ENCODE measurements around the gene BCDIN3D. TPM values are rescaled to one million over a fixed set of nuclear protein-coding genes. Genes with fewer than 3 reads are reported as not detected.
"Not testable (repeated sequence)": the region's sequence is repeated elsewhere in the genome, so short reads cannot be mapped to it uniquely, and the experiment has no call there.

BCDIN3D gene
- total RNA-seq, 2 donors from 2014 or later: 2.5 to 4.0 TPM

DNA sequence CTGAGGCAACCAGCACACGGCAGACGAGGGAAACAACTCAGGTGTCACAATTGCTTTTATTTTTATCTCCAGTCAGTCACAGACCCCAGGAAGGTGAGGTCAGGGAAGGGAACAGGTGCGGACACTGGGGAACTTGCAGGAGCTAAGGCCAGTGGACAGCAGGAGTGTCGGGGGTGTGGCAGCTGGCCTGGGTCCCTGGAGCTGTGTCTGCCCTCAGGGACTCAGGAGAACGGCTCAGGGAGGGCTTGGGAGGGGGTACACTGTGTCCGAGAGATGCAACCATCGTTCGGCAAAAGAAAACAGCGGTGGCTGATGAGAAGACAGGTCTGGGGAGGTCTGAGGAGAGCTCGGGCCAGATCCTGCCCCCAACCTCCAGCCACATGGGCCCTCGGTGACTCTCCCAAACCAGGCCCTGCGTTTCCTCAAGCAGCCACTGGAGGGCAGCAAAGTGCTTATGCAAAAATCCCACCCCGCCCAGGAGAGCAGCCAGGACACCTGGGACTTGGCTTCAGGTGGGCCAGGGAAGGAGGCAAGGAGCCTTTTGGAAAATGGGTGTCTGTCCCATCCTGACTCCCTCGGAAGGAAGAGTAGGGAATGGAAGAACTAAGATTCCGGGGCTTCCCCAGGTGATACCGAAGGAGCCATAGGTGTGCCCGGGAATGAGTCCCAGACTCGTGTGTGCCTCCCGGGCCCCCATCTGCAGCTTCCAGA lies 24.1 kb upstream of the BCDIN3D start:
- peak; percentile 91 for DNase-seq (ENCODE audit: low spot score)
- intact Hi-C loops (cut with DNase I): loop anchor here in 1 of 2 donors (10.0 kb wide), 1 partner anchor 188 kb away; the partner anchor contains the start of gene ASIC1

DNA sequence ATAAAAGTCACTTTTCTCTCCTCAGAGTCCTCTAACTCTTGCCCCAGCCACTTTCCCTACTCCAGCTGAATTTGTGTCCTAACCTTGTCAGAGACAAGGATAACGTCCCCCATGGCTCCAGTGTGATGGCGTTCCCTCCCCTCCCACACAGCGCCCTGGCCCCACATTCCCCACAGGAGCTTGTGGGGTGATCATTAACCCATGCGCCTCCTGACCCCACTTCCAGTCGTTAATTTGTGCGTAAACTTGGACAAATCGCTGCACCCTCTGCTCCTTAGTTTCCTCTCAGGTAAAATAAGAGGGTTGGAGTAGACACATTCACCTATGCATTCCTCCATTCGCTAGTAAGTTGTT lies 22.9 kb upstream of the BCDIN3D start:
- intact Hi-C loops (cut with DNase I): loop anchor here in 1 of 2 donors (10.0 kb wide), 1 partner anchor 189 kb away; the partner anchor contains the start of gene ASIC1
- no peak for DNase-seq (ENCODE audit: low spot score)

DNA sequence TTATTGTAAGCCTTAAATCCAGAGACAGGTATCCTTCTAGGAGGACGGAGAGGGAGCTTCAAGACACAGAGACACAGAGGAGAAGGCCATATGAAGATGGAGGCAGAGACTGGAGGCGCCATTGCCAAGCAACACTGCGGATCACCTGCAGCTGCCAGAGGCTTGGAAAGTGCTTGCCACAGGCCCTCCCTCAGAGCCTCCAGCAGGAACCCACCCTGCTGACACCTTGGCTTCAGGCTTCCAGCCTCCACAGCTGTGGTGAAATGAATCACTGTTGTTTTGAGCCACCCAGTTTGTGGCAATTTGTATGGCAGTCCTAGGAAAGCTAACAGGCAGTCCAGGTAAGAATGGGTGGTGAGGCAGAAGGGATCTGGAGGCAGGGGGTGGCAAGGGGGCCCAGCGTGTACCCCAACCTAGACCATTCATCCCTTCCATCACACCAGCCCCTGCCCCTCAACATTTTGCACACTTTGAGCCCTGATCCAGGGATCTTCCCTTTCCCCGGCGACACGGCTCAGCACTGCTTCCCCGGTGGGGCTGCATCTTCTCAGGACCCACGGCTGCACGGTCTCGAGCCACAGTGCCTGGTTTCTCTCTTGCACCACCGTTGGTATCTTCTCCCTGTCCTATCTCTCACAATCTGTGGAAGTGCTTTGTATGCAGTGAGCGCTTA lies 22.3 kb upstream of the BCDIN3D start:
- intact Hi-C loops (cut with DNase I): loop anchor here in 1 of 2 donors (10.0 kb wide), 1 partner anchor 190 kb away; the partner anchor contains the start of gene ASIC1
- DNase-seq (ENCODE audit: low spot score): peak; percentile 74

DNA sequence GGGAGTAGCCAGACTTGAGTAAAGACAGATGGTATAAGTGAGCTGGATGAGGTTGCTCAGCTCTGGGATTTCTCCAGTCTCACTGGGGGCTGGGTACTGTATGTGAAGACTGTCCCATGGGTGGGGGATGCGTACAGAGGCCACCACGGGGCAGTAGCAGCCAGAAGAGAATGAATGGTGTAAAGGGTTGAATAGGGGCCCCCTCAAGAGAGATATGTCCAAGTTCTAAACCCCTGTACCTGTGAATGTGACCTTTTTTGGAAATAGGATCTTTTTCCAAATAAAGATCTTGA lies 21.8 kb upstream of the BCDIN3D start:
- DNase-seq (ENCODE audit: low spot score): no peak

DNA sequence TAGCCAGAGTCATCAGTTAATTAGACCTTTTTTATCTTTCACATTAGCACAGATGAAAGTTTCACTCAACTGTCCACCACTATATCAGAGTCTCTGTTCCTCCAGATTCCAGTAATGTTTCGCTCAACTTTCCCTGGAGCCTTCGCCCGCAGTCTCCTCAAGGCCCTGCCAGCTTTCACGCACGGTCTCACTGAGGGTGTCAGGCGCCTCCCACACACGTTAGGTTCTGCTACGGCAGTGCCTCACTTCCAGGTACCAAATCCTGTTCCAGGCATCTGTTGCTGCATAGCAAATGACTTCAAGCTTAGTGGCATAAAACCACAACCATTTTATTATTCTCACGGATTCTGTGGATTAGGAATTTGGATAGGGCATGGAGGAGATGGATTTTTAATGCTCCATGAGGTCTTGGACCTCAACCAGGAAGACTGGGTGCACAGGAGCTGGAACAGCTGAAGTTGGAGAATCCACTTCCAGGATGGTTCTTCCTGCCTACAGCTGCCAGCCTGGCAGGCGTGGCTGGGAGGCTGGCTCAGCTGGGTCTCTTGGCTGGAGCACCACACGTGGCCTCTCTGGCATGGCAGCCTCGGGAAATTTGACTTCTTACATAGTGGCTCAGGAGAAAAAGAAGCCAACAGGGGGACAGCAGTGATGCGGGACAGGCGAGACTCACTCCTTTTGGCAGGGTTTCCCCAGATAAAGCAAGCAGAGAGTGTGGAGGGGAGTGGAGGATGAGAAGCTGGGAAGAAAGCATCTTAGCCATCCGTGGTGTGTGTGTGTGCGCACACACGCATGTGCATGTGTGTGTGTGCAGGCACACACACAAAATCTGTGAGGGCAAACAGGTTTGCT lies 21.3 kb upstream of the BCDIN3D start:
- peak; percentile 31 for DNase-seq (ENCODE audit: low spot score)
- intact Hi-C loops (cut with DNase I): loop anchor here in 1 of 2 donors (10.0 kb wide), 1 partner anchor 191 kb away; the partner anchor contains the start of gene ASIC1

More for the DNA sequence above, 21.8 kb upstream of the BCDIN3D start:
- intact Hi-C loops (cut with DNase I): loop anchor here in 1 of 2 donors (10.0 kb wide), 1 partner anchor 190 kb away; the partner anchor contains the start of gene ASIC1

DNA sequence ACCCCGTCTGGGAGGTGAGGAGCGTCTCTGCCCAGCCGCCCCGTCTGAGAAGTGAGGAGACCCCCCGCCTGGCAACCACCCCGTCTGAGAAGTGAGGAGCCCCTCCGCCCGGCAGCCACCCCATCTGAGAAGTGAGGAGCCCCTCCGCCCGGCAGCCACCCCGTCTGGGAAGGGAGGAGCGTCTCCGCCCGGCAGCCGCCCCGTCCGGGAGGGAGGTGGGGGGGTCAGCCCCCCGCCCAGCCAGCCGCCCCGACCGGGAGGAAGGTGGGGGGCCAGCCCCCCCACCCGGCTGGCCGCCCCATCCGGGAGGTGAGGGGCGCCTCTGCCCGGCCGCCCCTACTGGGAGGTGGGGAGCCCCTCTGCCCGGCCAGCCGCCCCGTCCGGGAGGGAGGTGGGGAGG lies 18.0 kb upstream of the BCDIN3D start:
- not testable (repeated sequence) for DNase-seq (ENCODE audit: low spot score)
- intact Hi-C loops (cut with DNase I): loop anchor here in 1 of 2 donors (10.0 kb wide), 1 partner anchor 194 kb away; the partner anchor contains the start of gene ASIC1

DNA sequence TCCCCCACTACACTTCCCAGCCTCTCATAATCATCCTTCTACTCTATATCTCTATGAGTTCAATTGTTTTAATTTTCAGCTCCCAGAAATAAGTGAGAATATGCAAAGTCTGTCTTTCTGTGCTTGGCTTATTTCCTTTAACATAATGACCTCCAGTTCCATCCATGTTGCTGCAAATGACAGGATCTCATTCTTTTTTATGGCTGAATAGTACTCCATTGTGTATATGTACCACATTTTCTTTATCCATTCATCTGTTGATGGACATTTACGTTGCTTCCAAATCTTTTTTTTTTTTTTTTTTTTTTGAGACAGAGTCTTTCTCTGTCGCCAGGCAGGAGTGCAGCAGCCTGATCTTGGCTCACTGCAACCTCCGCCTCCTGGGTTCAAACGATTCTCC lies 13.0 kb upstream of the BCDIN3D start:
- DNase-seq (ENCODE audit: low spot score); intact Hi-C loops (cut with DNase I): not testable (repeated sequence)

DNA sequence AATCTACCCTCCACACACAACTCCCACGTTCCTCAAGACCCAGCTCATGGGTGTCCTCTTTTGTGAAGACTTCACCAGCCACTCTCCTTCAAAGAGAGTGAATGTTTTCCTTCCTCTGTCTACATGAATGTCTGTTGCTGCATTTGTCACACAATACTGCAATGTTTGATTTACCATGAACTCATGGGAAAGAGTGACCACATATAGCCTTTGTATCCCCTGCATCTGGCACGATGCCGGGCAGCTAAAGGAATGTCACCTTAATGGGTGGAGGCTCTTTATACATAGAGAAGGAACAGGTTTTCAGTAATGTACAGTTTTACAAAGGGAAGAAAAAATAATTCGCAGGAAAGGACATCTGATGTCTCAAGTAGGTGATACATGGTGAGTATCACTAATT lies 12.1 kb upstream of the BCDIN3D start:
- intact Hi-C loops (cut with DNase I): no loop called here
- no peak for DNase-seq (ENCODE audit: low spot score)

DNA sequence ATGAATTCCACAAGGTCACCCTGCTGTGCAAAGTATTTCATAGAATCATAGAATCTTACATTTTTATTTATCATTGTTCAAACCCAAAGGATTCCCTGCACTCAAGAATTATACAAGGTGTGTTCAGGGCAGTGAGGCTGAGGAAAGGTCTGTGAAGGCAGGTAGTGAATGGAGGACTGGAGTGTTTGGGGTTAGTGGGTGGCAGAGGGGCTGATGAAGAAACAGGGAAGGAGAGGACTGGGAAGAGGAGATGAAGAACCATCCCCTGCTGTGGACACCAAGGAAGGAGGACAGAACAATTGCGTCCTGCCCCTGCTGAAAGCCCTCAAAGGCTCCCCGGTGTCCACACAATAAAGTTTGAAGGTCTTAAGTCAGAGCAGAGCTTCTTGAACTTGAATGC lies 10.8 kb upstream of the BCDIN3D start:
- intact Hi-C loops (cut with DNase I): no loop called here
- no peak for DNase-seq (ENCODE audit: low spot score)

DNA sequence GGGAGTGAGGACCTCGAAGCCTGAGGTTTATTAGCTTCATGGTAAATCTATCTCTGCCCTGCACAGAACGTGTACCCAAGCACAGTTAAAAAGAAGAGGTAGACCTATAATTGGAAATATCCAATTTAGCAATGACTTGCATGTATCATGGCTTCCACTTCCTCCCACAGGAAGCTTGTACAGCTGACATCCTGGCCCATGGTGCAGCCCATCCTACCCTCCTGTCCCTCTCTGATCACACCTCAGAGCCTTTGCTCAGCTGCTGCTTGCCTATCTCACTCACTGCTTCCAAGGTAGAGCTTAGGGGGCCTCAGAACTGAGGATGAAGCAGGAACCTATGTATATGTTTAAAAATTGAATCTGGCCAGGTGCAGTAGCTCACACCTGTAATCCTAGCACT lies 4.3 kb upstream of the BCDIN3D start:
- no peak for DNase-seq (ENCODE audit: low spot score)
- intact Hi-C loops (cut with DNase I): no loop called here

DNA sequence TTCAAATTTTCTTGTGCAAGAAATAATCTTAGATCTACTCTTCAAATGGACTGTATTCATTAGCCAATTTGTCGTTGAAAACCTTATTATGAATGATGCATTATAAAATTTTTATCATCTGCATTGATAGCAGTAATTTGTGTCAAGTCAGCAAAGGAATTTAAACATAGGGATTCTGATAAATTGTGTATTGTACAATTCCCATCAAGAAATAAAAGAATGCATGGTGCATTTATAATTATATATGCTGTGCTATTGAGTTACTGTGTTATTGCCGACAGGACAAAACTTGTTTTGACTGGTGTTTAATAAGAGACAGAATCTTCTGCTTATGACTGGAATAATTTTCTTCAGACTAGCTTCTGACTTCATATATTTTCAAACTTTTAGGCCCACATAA lies 3.1 kb upstream of the BCDIN3D start:
- intact Hi-C loops (cut with DNase I): no loop called here
- no peak for DNase-seq (ENCODE audit: low spot score)

DNA sequence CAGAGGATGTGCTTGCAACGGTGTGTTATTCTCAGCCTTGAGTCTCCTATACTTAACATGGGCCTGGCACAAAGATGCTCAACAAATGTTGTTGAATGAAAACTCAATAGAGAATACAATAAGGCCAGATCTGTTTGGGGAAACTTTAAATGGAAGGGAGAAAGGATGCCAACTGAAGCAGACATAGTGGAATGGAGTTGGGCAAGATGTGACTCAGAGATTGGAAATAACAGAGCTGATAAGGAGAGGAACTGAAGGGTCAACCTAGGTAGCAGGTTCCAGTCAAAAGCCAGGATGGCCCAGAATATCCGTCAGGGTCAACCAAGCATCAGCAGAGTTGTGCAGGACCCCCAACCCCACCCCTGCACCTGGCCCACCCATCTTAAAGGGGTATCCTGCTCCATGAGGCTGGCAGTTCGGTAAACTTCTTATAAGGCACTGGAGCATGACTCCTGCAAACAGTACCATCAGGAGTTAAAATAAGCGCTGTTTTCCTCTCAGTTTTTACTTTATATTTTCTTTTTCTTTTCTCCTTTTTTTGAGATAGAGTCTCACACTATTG lies 1.1 kb upstream of the BCDIN3D start:
- DNase-seq (ENCODE audit: low spot score): no peak
- intact Hi-C loops (cut with DNase I): loop anchor here in 1 of 2 donors (2.0 to 5.0 kb wide), 2 partner anchors 15 to 67 kb away; partner anchors contain the start of gene NCKAP5L

DNA sequence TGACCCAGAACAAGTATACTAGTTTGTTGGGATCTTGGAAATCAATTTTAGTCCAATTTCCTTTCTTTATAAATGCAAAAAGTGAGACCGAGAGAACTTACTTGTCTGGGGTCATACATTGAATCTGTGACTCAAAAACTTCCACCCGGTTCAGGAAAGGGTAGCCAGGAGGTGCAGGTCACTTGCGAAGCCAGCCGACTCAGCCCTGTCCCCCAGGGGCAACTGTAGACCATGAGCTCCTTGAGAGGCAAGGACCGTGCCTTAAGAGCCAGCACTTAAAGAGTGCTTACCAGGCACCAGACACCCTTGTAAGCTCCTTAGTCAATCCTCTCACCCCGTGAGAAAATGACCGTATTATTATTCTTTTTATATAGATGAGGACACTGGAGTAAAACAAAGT lies 505 bp upstream of the BCDIN3D start:
- no peak for DNase-seq (ENCODE audit: low spot score)
- intact Hi-C loops (cut with DNase I): loop anchor here in 1 of 2 donors (2.0 to 5.0 kb wide), 2 partner anchors 15 to 66 kb away; partner anchors contain the start of gene NCKAP5L

DNA sequence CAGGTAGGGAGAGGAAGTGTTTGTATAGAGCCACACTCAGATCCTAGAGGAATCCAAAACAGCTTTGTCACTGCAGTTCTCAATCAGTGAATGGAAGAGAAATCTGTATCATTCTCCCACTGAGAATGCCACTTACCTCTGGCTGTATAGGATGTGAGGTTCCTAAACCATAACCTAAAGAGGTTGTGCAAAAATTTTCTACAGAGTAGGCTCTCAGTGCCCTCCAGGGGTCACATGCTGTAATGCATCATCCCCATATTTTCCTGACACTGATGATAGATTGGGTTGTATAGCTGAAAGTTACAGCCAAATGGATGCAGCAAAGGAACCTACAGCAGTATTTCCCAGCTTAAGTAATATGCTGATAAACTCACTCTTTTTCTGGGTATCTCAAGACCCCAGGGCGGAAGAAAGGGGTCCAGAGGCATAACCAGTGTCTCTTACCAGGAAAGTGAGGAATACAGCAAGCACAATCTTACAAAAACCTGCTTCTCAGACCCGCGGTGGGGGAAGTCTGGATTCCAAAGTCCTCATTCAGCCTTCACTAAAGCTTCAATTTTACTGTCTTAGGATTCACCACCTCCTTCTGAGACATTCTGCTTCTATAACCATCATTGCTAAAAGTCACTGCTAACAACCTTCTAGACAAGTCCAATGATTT lies 3.8 kb downstream of the BCDIN3D start:
- intact Hi-C loops (cut with DNase I): no loop called here
- no peak for DNase-seq (ENCODE audit: low spot score)

DNA sequence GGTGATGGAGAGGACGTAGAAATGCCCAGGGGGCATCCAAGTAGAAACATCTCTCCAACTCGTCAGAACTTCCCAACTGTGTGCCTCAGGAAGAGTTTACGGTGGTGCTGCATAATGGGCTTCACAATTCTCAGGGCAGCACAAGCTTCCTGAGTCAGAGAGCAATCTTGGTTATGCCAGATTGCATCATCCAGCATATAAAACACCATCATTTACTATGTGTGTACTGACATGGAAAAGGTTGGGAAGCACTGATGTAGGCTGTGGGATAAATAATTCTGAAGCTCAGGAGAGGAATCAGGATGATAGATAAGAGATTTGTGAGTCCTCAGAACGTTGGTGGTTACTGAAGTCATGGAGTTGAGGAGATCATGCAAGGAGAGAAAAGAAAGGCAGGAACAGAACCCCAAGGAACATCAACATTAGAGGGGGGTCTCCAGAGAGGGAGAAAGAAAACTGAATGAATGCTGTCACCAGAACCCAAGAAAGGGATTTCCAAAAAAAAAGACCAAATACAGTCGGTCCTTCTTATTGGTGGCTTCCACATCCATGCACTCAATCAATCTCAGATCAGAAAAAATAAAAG lies 10.0 kb downstream of the BCDIN3D start:
- intact Hi-C loops (cut with DNase I): no loop called here
- no peak for DNase-seq (ENCODE audit: low spot score)

DNA sequence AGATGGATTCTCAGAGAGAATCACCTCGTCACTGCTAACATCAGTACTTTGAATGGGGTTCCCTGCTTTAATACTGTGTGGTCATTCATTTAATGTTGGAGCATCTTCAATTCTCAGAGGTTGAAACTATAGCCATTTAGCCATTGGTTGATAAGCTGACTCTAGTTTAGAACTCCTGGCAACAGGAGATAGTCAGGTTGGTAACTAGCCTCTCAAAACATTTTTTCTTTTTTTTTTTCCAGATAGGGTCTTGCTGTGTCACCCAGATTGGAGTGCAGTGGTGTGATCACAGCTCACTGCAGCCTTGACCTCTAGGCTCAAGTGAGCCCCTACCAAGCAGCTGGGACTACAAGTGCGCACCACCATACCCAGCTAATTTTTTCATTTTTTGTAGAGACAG lies 11.2 kb downstream of the BCDIN3D start:
- intact Hi-C loops (cut with DNase I): no loop called here
- DNase-seq (ENCODE audit: low spot score): no peak

DNA sequence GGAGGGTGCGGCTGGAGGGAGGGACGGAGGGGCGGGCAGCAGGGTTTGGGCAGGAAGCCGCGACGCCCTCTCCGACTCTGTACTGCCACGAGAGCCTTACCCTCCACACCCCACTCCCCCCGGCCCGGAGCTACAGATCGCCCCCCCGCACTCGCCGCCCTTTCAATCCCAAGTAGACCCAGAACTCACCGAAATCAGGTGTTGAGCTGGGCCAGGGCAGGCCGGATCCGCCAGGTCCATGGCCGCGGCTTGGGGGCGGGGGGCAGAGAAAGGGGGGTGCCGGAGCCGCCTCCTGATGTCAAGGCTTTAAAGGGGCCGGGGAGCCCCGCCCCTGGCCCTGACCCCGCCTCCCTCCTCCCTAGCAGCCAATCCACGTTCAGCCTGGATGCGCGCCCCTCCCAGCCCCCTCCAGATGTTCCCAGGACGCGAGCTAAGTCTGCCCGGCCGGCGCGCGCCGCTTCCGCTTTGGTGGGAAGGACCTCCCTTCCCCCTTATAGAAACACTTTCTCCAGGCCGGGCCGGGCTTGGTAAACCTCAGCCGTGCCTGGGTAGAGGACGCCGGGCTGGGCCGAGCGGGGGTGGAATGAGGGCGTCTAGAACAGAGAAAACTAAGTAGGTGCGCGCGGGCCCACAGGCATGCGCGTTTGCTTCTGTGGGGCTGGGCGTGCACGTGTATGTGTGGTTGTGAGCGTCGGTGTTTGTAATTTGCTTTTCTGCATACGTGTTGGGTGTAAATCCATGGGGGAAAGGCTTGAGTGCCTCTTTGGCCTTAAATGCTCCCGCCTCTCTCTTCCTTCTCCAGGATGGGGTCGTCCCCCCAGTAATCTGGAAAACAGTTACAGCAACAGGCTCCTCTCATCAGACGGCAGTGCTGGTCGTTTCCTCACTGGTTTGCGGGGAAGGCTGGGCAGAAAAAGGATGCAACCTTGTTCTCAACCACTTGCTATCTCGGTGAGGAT lies 14.5 kb downstream of the BCDIN3D start, which contains the start of gene NCKAP5L:
TSS of gene NCKAP5L (minus strand) at position 281 of the 959 bp plus-strand sequence. CDS start 24,369 bp downstream, outside the sequence.
- peak; percentile 99 for DNase-seq (ENCODE audit: low spot score)
- intact Hi-C loops (cut with DNase I): loop anchor here in 1 of 2 donors (2.0 kb wide), 1 partner anchor 14 kb away; the partner anchor contains the start of gene BCDIN3D
